Upper lobe of right lung (tissue), 1 donor: ENCODE results near the gene MGAT4A. TPM values are rescaled to one million over a fixed set of nuclear protein-coding genes. Genes with fewer than 3 reads are reported as not detected.

Experiments used
- ATAC-seq: fragments of 200-7000 bp; cut with Tn5 transposase; one replicate; pipeline ENCODE4 v1.9.1; 2020; ENCODE audit warnings: mild to moderate bottlenecking, moderate library complexity
- DNase-seq: peaks from one replicate; pipeline ENCODE4 v3.0.0-alpha.2; 2020
- H3K27ac ChIP-seq: fragments of 200-600 bp; one replicate; pipeline ENCODE4 v1.8.0; 2022
- H3K27me3 ChIP-seq: fragments of 200-600 bp; one replicate; pipeline ENCODE4 v1.8.0; 2022; ENCODE audit warnings: mild to moderate bottlenecking
- H3K36me3 ChIP-seq: fragments of 200-600 bp; one replicate; pipeline ENCODE4 v1.8.0; 2022
- H3K4me1 ChIP-seq: fragments of 200-600 bp; one replicate; pipeline ENCODE4 v1.8.0; 2022
- H3K4me3 ChIP-seq: fragments of 200-600 bp; one replicate; pipeline ENCODE4 v1.8.0; 2022; ENCODE audit warnings: mild to moderate bottlenecking
- H3K9me3 ChIP-seq: fragments of 200-600 bp; one replicate; pipeline ENCODE4 v1.8.0; 2022
- CTCF ChIP-seq: fragments of 200-600 bp; IDR thresholded peaks from one replicate; pipeline ENCODE4 v1.8.0; 2022; ENCODE audit warnings: antibody characterized with exemption
- intact Hi-C: fragments of 100-400 bp; cut with DNase I; formaldehyde crosslinking; loops from one replicate; pipeline ENCODE4 v1.11.0; 2022
- total RNA-seq: library from RNA; stranded (reverse); fragmentation: NEBNext Ultra II Directional; extraction: Animal tissue kit (Norgen Biotek cat#: 25700); gene quantifications from one replicate; pipeline ENCODE4 v1.2.1, GENCODE V29; 2021
- donor health status: DM: no; HTN: yes; CAD: no; lungs with severe emphysema.

The MGAT4A gene
- total RNA-seq, 1 donor from 2014 or later = 85.8 TPM

- TF ChIP-seq CTCF = no peak
- H3K4me1 ChIP-seq = peaks cover 61% of the 10 kb centered on the region
- H3K4me3 ChIP-seq = no peak overlapping the region
- no peak overlapping the region for H3K27ac ChIP-seq
- intact Hi-C loops = no loop called here
- ATAC-seq (peak; percentile 49), DNase-seq (no peak)
- peaks cover 5% of the 10 kb centered on the region for H3K36me3 ChIP-seq
- no peaks in the 10 kb centered on the region for H3K9me3 ChIP-seq
- no peaks in the 10 kb centered on the region for H3K27me3 ChIP-seq
Measured at GRCh38 chr2:98704499-98705332, 26.2 kb downstream of the MGAT4A start.

GRCh38 chr2:98703738-98704137 lies 27.2 kb downstream of the MGAT4A start:
- H3K4me1 ChIP-seq = peaks cover 51% of the 10 kb centered on the region

GRCh38 chr2:98702858-98703620 lies 27.9 kb downstream of the MGAT4A start:
- H3K4me1 ChIP-seq = peaks cover 45% of the 10 kb centered on the region
- peak overlapping the region; percentile 28 for H3K27ac ChIP-seq
- no peaks in the 10 kb centered on the region for H3K9me3 ChIP-seq
- H3K36me3 ChIP-seq = peaks cover 5% of the 10 kb centered on the region
- H3K27me3 ChIP-seq = no peaks in the 10 kb centered on the region
- intact Hi-C loops = no loop called here
- no peak for TF ChIP-seq CTCF
- DNase-seq (no peak), ATAC-seq (no peak)
- H3K4me3 ChIP-seq = no peak overlapping the region

More at GRCh38 chr2:98703738-98704137, 27.2 kb downstream of the MGAT4A start:
- DNase-seq (no peak), ATAC-seq (no peak)
- H3K27me3 ChIP-seq = no peaks in the 10 kb centered on the region
- H3K36me3 ChIP-seq = peaks cover 5% of the 10 kb centered on the region
- no peaks in the 10 kb centered on the region for H3K9me3 ChIP-seq
- no peak for TF ChIP-seq CTCF
- H3K4me3 ChIP-seq = no peak overlapping the region
- H3K27ac ChIP-seq = no peak overlapping the region
- intact Hi-C loops = no loop called here

- Histone ChIP-seq H3K27ac (peak overlapping the region; percentile 28), H3K4me1 (peaks cover 45% of the 10 kb centered on the region), H3K9me3 (no peaks in the 10 kb centered on the region), H3K36me3 (peaks cover 5% of the 10 kb centered on the region), H3K27me3 (no peaks in the 10 kb centered on the region), H3K4me3 (no peak overlapping the region)
- DNase-seq = no peak
- ATAC-seq = peak; percentile 53
- TF ChIP-seq CTCF = no peak
- intact Hi-C loops = no loop called here
Measured at GRCh38 chr2:98702127-98702802, 28.7 kb downstream of the MGAT4A start.

- DNase-seq (no peak), ATAC-seq (peak; percentile 34)
- H3K27me3 ChIP-seq = no peaks in the 10 kb centered on the region
- intact Hi-C loops = no loop called here
- TF ChIP-seq CTCF = no peak
- H3K9me3 ChIP-seq = no peaks in the 10 kb centered on the region
- H3K4me1 ChIP-seq = peaks cover 45% of the 10 kb centered on the region
- H3K36me3 ChIP-seq = peaks cover 5% of the 10 kb centered on the region
- H3K4me3 ChIP-seq = no peak overlapping the region
- H3K27ac ChIP-seq = peak overlapping the region; percentile 28
Measured at GRCh38 chr2:98701230-98701629, 29.7 kb downstream of the MGAT4A start.
